ENCODE measurements around the gene SORCS2. TPM values are rescaled to one million over a fixed set of nuclear protein-coding genes. Genes with fewer than 3 reads are reported as not detected.

Gene SORCS2
- polyA plus RNA-seq, 1 of the 3 experiments (the other 2 are of a cell fraction) = 1.6 TPM

DNA sequence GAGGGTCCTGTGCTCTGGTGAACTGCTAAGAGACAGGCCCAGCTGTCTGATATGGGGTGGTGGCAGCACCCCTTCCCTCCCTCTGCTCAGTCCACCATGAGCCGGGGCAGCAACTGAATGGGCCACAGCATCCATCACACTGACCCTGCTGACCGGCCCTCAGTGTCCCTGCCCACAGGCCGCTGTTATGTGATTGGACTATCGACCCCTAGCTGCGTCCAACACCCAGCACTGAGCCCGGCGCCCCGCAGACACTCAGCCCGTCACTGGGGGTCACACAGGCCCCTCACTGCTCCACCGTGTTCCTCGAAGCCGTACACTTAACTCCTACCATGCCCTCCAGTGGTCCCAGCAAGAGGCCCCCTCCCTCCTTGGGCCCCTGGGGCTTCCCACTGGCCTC, 331.2 kb downstream of the SORCS2 start:
- no peaks in the 10 kb centered on the region for H3K9me3 ChIP-seq
- CTCF ChIA-PET = no interaction called here
- no peak overlapping the region for H3K4me3 ChIP-seq (ENCODE audit: low read depth in 2 of 2, low read length in 1 of 2)
- WGBS (ENCODE audit: low lambda C conversion rate) = 90% methylated on average over 9 of the region's 12 CpGs
- no peaks in the 10 kb centered on the region for H3K36me3 ChIP-seq (replicated peaks in 1 of 2; ENCODE audit: control insufficient read depth in 1 of 2, insufficient read depth in 2 of 2, low read length in 1 of 2)
- peaks cover 34% of the 10 kb centered on the region; the same call in 1 of the 2 replicates for H3K27me3 ChIP-seq (ENCODE audit: insufficient read depth)
- no peaks in the 10 kb centered on the region for H3K9me2 ChIP-seq
- POLR2A ChIA-PET = no interaction called here
- no peaks in the 10 kb centered on the region for H4K20me1 ChIP-seq (ENCODE audit: insufficient read depth)
- H3K9ac ChIP-seq = no peak overlapping the region
- TF ChIP-seq TCF12 (IDR thresholded peaks at IDR 0.05) (no peak), MXI1 (IDR thresholded peaks at IDR 0.05; ENCODE audit: low read depth, low read length) (no peak), EZH2phosphoT487 (IDR thresholded peaks at IDR 0.05; ENCODE audit: borderline replicate concordance, low read depth) (no peak), FOXM1 (IDR thresholded peaks at IDR 0.05; ENCODE audit: low read depth) (no peak), NRF1 (IDR thresholded peaks at IDR 0.05; ENCODE audit: low read depth, low read length) (no peak), EP300 (IDR thresholded peaks at IDR 0.05; ENCODE audit: borderline replicate concordance in 1 of 2, low read depth in 1 of 2, low read length in 1 of 2) (no peak)
- TF ChIP-seq, protein P1, sequence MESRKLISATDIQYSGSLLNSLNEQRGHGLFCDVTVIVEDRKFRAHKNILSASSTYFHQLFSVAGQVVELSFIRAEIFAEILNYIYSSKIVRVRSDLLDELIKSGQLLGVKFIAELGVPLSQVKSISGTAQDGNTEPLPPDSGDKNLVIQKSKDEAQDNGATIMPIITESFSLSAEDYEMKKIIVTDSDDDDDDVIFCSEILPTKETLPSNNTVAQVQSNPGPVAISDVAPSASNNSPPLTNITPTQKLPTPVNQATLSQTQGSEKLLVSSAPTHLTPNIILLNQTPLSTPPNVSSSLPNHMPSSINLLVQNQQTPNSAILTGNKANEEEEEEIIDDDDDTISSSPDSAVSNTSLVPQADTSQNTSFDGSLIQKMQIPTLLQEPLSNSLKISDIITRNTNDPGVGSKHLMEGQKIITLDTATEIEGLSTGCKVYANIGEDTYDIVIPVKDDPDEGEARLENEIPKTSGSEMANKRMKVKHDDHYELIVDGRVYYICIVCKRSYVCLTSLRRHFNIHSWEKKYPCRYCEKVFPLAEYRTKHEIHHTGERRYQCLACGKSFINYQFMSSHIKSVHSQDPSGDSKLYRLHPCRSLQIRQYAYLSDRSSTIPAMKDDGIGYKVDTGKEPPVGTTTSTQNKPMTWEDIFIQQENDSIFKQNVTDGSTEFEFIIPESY (IDR thresholded peaks at IDR 0.05; ENCODE audit: borderline replicate concordance, low read depth) = no peak
- TF ChIP-seq, protein P2, sequence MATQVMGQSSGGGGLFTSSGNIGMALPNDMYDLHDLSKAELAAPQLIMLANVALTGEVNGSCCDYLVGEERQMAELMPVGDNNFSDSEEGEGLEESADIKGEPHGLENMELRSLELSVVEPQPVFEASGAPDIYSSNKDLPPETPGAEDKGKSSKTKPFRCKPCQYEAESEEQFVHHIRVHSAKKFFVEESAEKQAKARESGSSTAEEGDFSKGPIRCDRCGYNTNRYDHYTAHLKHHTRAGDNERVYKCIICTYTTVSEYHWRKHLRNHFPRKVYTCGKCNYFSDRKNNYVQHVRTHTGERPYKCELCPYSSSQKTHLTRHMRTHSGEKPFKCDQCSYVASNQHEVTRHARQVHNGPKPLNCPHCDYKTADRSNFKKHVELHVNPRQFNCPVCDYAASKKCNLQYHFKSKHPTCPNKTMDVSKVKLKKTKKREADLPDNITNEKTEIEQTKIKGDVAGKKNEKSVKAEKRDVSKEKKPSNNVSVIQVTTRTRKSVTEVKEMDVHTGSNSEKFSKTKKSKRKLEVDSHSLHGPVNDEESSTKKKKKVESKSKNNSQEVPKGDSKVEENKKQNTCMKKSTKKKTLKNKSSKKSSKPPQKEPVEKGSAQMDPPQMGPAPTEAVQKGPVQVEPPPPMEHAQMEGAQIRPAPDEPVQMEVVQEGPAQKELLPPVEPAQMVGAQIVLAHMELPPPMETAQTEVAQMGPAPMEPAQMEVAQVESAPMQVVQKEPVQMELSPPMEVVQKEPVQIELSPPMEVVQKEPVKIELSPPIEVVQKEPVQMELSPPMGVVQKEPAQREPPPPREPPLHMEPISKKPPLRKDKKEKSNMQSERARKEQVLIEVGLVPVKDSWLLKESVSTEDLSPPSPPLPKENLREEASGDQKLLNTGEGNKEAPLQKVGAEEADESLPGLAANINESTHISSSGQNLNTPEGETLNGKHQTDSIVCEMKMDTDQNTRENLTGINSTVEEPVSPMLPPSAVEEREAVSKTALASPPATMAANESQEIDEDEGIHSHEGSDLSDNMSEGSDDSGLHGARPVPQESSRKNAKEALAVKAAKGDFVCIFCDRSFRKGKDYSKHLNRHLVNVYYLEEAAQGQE (IDR thresholded peaks at IDR 0.05; ENCODE audit: low read depth, low read length) = no peak
- H2AFZ ChIP-seq (ENCODE audit: low read depth) = no peak overlapping the region
- H3K27ac ChIP-seq (ENCODE audit: low read depth in 2 of 2, low read length in 1 of 2) = no peak overlapping the region
- H3K4me1 ChIP-seq (ENCODE audit: control insufficient read depth in 1 of 2, insufficient read depth in 2 of 2, low read depth in 1 of 2, low read length in 1 of 2) = peaks cover 0 to 23% of the 10 kb centered on the region in 2 experiments; a peak in 1 of 4 replicates
- no peak for DNase-seq
- no peaks in the 10 kb centered on the region for H3F3A ChIP-seq (replicated peaks; ENCODE audit: insufficient read depth)
- H3K79me2 ChIP-seq (ENCODE audit: insufficient read depth) = no peaks in the 10 kb centered on the region
- no peak overlapping the region for H3K4me2 ChIP-seq

DNA sequence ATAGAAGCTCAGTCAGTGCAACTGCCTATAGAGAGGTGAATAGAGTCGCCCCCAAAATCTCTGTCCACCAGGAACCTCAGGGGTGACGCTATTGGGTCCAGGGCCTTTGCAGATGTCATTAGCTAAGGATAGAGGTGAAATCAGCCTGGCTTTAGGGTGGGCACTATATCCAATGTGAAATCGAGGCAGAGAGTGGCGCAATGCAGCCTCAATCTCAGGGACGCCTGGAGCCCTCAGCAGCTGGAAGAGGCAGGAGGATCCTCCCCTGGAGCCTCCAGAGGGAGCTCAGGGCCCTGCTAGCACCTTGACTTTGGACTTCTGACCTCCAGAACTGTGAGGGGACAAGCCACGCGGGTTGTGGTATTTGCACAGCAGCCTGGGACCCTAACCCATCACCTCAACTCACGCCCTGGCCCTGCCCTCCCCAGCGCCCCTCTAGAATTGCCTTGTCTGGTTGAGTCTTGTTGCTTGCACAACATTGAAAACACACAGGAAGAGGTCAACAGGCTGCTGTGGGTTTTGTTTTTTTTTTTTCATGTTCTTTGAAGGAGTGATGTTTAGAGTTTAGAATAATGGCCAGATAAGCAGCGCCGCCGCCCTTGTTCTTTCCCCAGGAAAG, 331.8 kb downstream of the SORCS2 start:
- no peaks in the 10 kb centered on the region for H3K79me2 ChIP-seq (ENCODE audit: insufficient read depth)
- H3K27ac ChIP-seq (ENCODE audit: low read depth in 2 of 2, low read length in 1 of 2) = no peak overlapping the region
- no peaks in the 10 kb centered on the region for H3K9me3 ChIP-seq
- DNase-seq = no peak
- peaks cover 0 to 17% of the 10 kb centered on the region in 2 experiments; a peak in 1 of 4 replicates for H3K4me1 ChIP-seq (ENCODE audit: control insufficient read depth in 1 of 2, insufficient read depth in 2 of 2, low read depth in 1 of 2, low read length in 1 of 2)
- 79% methylated on average over 9 of the region's 12 CpGs for WGBS (ENCODE audit: low lambda C conversion rate)
- ChIA-PET POLR2A (no interaction called here), CTCF (no interaction called here)
- no peak overlapping the region for H3K9ac ChIP-seq
- no peaks in the 10 kb centered on the region for H3F3A ChIP-seq (replicated peaks; ENCODE audit: insufficient read depth)
- no peaks in the 10 kb centered on the region for H4K20me1 ChIP-seq (ENCODE audit: insufficient read depth)
- no peak overlapping the region for H2AFZ ChIP-seq (ENCODE audit: low read depth)
- no peaks in the 10 kb centered on the region for H3K36me3 ChIP-seq (replicated peaks in 1 of 2; ENCODE audit: control insufficient read depth in 1 of 2, insufficient read depth in 2 of 2, low read length in 1 of 2)
- no peak overlapping the region for H3K4me2 ChIP-seq
- H3K4me3 ChIP-seq (ENCODE audit: low read depth in 2 of 2, low read length in 1 of 2) = no peak overlapping the region
- no peaks in the 10 kb centered on the region for H3K9me2 ChIP-seq
- peaks cover 31% of the 10 kb centered on the region; the same call in 1 of the 2 replicates for H3K27me3 ChIP-seq (ENCODE audit: insufficient read depth)
- TF ChIP-seq NFIC (IDR thresholded peaks at IDR 0.05; ENCODE audit: borderline replicate concordance) = no peak
- TF ChIP-seq, protein P3, sequence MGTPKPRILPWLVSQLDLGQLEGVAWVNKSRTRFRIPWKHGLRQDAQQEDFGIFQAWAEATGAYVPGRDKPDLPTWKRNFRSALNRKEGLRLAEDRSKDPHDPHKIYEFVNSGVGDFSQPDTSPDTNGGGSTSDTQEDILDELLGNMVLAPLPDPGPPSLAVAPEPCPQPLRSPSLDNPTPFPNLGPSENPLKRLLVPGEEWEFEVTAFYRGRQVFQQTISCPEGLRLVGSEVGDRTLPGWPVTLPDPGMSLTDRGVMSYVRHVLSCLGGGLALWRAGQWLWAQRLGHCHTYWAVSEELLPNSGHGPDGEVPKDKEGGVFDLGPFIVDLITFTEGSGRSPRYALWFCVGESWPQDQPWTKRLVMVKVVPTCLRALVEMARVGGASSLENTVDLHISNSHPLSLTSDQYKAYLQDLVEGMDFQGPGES (IDR thresholded peaks at IDR 0.05; ENCODE audit: low read depth, low read length) = no peak
- no peak for TF ChIP-seq GABPA (IDR thresholded peaks at IDR 0.05; ENCODE audit: low read depth)
- TF ChIP-seq RFX5 (IDR thresholded peaks at IDR 0.05; ENCODE audit: low read length) = no peak
- TF ChIP-seq ELF1 (IDR thresholded peaks at IDR 0.05) = no peak
- no peak for TF ChIP-seq RCOR1 (IDR thresholded peaks at IDR 0.05; ENCODE audit: low read length)
- no peak for TF ChIP-seq NRF1 (IDR thresholded peaks at IDR 0.05; ENCODE audit: low read depth, low read length)
- no peak for TF ChIP-seq RXRA (IDR thresholded peaks at IDR 0.05; ENCODE audit: borderline replicate concordance, low read depth)
- no peak for TF ChIP-seq SMC3 (IDR thresholded peaks at IDR 0.05; ENCODE audit: low read depth, low read length)
- TF ChIP-seq FOXJ3 (CRISPR knock-in tag; IDR thresholded peaks at IDR 0.05) = no peak
- TF ChIP-seq, protein P1 (IDR thresholded peaks at IDR 0.05; ENCODE audit: borderline replicate concordance, low read depth) = no peak
- TF ChIP-seq FOSL2 (IDR thresholded peaks at IDR 0.05; ENCODE audit: borderline replicate concordance, low read depth) = no peak

Measured in SK-N-SH (cell line).